GM21717 (cell line): Measurements from ENCODE around the gene CLEC14A.

Source experiments
- ATAC-seq: cut with Tn5 transposase; IDR thresholded peaks from one replicate; pipeline ENCODE4 v1.9.1; 2021; ENCODE audit warnings: mild to moderate bottlenecking, moderate library complexity; ENCODE audit not compliant: unreplicated experiment

CLEC14A gene

DNA sequence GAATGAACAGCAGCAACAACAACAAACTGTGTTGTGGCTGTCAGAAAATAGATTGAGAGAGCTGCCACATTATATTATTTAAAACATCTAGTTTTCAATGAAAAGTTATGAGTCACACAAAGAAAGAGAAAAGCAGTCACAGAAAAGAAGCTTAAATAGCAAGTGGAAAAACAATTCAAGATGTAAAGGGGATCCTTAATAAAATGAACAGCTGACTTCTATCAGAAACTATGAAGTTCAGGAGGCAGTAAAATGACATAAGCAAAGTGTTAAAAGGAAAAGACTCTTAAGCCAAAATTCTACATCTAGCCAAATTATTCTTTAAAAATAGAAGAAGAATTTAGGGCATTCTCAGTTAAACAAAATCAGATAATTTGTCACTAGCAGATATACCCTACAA, 5.6 kb downstream of the CLEC14A start:
- ATAC-seq = no peak

DNA sequence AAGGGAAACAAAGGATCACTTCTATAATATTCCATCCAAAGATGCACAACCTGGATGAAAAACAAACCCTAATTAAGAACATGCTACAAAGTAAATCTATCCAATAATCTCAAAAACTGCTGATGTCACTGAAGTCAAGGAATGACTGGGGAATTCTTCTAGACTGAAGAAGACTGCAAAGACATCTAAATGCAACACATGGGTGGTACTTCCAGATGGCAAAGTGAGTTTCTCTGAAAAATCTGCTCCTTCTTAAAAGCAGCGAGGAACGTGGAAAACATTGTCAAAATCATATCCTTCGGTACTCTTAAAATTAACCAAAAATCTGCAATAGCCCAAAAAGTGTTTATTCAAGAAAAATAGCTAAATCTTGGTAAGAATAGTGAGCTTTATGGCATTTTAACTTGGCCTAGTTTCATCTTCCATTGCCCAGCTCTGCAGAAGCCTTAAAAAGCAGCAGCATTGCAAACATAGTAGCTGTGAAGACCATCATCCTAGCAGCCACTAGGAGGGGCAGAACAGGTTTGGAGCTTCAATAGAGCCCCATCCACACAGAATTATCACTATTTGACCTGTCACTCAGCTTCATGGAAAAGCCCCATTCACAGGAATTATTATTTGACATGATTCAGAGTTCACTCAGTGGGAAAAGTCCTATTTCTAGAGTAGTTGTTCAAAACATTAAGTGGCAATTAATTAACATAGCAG, 7.4 kb downstream of the CLEC14A start:
- no peak for ATAC-seq

DNA sequence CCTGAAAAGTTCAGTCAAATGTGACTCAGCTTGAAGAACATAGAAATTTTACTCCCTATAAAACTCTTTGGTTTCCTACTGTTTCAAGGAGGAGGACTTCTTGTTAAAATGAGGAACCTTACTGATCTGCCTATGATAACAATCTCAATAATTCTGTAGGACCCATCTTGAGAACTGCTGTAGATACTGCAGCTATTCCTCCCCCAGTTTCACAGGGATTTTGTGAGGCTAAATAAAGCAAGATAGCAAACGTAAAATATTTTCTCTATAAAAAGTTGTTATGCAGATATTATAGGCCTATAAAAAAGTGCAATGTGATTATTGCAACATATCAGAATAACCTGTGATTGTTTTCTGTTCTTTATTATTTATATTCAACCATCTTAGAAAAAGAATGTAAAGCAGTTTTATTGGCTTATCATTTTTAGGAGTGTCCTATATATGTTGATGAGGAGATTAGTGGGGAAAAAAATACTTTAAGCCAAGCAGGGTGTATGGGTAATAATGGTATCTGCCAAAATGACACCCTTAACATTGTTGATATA, 12.1 kb downstream of the CLEC14A start:
- ATAC-seq = no peak

DNA sequence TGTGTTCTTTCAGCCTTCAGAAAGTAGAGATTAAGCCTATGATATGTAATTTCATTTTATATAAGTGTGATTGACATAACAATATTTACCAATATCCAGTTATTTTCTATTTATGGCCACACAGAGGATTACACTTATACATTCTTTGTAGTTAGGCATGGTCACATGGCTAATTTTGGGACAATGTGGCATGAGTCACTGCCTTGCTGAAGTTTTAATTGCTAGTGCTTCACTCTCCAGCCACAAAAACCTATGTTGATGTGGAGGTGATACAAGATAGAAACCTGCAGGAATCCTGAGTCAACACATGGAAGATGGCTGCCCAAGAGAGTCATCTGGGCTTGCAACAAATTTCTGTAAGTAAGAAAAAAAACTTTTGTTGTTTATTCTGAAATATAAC, 17.0 kb downstream of the CLEC14A start:
- no peak for ATAC-seq

DNA sequence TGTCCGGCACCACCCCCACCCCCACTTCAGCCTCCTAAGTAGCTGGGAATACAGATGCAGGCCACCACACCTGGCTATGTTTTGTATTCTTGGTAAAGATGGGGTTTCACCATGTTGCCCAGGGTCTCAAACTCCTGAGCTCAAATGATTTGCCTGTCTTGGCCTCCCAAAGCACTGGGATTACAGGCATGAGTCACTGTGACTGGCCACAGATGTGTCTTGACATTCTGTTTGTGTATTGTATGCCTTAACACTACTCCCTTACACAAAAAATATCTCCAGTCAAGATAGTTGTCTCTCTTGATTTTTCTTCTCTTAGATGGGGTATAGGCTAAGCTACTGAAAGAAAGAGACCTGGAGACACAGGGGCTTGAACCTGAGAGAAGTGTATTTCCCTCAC, 17.6 kb downstream of the CLEC14A start:
- no peak for ATAC-seq

DNA sequence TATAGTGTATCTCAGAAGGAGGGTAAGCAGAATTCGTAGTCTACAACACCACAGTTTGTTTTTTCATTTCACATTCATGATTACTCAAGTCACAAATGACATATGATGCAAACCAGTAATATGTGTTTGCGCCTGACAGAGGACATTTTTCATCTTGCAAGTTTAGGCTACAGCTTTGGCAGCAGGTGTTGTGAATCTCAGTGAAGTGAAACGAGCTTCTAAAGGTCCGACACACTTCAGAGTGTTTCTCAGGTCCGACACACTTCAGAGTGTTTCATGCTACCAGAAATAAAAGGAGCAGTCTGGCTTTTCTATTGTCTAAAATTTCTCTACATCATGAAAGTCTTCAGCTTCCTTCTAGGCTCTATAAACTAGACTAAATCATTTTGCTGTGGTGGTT, 22.7 kb downstream of the CLEC14A start:
- ATAC-seq = no peak

DNA sequence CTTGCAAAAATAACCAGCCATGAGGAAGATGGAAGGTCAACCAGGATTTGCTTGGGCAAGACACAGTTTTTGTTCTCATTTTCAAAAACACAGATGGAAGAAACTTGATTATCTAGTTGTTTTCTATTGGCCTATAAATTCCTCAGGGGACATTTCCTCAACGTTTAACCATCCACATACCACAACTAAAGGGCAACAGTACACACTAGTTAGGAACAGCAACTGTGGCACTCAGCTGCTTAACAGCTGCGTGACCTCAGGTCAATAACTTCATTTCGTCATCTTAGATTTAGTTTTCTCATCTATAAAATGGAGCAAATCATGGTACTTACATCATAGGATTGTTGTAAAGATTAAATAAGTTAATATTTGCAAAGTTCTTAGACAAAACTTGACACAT, 29.5 kb downstream of the CLEC14A start:
- no peak for ATAC-seq

DNA sequence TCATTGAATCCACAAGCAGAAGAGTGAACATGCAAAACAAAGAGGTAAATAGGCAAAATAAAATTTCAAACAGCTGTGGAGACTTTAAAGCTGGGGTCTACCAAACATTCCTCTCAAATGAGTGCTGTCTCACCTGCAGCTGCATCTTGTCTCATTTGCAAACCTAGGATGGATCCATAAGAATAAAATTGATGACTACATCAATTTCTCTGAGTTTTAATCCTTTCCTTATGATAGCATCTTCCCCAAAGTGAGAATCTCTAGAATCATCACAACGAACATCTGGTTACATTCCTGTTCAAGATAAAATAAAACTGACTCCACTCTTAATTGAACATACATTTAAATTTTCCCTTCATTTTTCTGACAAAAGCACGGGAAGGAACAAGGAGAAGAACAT, 29.9 kb downstream of the CLEC14A start:
- ATAC-seq = no peak

DNA sequence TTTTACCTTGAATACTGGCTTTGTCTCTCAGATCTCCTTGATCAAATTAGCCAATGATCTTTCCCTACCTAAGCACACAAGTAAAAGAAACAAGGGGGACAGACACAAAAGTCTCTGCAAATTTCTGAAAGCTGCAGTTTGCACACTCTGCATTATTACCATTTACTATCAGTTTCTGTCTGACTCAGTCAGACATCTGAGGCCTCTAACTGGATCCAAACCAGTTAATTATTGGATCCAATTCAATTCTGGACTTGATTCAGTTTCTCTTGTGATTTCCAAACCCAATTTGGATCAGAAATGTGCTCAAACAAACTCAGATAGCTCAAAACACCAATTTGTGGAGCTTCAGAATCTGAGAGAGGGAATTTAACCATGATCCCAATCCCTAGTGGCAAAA, 31.6 kb downstream of the CLEC14A start:
- ATAC-seq = no peak

DNA sequence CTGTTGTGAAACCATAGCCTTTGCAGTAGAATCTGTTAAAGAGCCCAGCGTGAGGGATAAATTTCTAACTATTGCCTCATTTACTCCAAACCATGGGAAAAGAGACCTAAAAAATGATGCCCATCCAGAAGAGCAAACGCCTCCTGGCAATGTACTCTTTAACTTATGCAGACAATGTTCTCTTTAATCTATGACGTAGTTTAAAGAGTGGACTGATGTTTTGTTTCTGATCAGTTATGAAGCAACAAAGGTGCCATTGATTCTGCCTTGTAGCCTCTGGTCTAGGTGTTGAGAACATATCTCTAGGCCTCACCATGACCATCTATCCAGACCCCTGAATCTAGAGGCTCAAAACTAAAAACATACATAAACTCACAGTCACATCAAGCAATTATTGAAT, 34.8 kb downstream of the CLEC14A start:
- ATAC-seq = no peak

DNA sequence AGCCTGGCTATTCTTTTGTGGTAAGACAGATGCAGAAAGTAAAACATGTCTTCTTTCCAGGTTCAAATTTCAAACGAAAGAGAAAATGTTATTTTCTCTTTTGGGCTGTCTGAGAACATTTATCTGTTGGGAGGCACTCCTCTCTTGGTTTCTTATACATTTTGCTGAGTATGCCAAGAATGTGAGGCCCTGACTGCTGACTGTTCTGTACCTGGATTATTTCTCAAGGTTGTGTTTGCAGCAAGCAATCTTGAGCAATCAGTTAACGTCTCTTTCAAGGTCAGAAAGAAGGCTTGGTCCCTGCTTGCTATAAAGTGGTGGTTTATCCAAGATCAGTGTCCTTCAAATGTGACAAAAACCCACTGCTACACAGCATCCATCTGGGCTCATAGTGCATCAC, 38.3 kb downstream of the CLEC14A start:
- ATAC-seq = no peak

DNA sequence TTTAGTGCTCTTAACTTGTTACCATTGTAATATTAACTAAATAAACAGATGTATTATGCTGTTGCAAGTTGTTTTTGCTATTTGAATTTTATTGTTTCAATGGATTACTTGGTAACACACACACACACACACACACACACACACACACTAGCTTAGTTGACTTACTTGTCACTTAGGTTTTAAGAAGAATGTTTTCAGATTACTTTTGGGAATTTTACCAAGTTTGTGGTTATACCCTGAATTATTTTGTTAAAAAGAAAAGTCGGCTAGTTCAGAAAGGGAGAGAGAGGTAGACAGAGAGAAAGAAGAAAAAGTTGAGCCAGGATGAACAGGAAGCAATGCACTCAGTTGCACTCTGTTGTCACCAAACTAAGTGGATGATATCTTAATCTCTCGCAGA, 42.9 kb downstream of the CLEC14A start:
- ATAC-seq = no peak

DNA sequence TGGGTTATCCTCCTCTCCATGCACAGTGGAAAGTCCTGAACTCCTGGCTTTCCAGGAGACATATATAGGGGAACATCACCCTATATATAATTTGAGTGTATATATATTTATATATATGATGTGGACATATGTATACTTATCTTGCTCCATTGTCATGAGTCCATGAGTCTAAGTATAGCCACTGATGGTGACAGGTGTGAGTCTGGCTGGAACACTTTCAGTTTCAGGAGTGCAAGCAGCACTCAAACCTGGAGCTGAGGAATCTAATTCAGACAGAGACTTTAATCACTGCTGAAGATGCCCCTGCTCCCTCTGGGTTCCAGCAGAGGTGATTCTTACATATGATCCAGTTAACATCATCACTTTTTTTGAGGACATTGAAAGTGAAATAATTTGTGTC, 43.8 kb downstream of the CLEC14A start:
- no peak for ATAC-seq

DNA sequence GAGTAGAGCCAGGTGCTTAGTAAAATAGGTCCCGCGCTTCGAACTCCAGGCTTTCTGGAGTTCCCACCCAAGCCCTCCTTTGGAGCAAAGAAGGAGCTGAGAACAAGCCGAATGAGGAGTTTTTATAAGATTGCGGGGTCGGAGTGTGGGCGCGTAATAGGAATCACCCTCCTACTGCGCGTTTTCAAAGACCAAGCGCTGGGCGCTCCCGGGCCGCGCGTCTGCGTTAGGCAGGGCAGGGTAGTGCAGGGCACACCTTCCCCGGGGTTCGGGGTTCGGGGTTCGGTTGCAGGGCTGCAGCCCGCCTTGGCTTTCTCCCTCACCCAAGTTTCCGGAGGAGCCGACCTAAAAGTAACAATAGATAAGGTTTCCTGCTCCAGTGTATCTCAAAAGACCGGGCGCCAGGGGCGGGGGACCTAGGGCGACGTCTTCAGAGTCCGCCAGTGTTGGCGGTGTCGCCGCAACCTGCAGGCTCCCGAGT, 44.6 kb downstream of the CLEC14A start:
- no peak for ATAC-seq

DNA sequence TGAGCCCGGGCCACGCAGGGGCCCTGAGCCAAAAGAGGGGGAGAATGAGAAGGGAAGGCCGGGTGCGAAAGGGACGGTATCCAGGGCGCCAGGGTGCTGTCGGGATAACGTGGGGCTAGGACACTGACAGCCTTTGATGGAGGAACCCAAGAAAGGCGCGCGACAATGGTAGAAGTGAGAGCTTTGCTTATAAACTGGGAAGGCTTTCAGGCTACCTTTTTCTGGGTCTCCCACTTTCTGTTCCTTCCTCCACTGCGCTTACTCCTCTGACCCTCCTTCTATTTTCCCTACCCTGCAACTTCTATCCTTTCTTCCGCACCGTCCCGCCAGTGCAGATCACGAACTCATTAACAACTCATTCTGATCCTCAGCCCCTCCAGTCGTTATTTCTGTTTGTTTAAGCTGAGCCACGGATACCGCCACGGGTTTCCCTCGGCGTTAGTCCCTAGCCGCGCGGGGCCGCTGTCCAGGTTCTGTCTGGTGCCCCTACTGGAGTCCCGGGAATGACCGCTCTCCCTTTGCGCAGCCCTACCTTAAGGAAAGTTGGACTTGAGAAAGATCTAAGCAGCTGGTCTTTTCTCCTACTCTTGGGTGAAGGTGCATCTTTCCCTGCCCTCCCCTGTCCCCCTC, 45.2 kb downstream of the CLEC14A start:
- no peak for ATAC-seq

DNA sequence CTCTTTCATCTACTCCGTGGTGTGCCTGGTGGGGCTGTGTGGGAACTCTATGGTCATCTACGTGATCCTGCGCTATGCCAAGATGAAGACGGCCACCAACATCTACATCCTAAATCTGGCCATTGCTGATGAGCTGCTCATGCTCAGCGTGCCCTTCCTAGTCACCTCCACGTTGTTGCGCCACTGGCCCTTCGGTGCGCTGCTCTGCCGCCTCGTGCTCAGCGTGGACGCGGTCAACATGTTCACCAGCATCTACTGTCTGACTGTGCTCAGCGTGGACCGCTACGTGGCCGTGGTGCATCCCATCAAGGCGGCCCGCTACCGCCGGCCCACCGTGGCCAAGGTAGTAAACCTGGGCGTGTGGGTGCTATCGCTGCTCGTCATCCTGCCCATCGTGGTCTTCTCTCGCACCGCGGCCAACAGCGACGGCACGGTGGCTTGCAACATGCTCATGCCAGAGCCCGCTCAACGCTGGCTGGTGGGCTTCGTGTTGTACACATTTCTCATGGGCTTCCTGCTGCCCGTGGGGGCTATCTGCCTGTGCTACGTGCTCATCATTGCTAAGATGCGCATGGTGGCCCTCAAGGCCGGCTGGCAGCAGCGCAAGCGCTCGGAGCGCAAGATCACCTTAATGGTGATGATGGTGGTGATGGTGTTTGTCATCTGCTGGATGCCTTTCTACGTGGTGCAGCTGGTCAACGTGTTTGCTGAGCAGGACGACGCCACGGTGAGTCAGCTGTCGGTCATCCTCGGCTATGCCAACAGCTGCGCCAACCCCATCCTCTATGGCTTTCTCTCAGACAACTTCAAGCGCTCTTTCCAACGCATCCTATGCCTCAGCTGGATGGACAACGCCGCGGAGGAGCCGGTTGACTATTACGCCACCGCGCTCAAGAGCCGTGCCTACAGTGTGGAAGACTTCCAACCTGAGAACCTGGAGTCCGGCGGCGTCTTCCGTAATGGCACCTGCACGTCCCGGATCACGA, 46.0 kb downstream of the CLEC14A start:
- no peak for ATAC-seq

DNA sequence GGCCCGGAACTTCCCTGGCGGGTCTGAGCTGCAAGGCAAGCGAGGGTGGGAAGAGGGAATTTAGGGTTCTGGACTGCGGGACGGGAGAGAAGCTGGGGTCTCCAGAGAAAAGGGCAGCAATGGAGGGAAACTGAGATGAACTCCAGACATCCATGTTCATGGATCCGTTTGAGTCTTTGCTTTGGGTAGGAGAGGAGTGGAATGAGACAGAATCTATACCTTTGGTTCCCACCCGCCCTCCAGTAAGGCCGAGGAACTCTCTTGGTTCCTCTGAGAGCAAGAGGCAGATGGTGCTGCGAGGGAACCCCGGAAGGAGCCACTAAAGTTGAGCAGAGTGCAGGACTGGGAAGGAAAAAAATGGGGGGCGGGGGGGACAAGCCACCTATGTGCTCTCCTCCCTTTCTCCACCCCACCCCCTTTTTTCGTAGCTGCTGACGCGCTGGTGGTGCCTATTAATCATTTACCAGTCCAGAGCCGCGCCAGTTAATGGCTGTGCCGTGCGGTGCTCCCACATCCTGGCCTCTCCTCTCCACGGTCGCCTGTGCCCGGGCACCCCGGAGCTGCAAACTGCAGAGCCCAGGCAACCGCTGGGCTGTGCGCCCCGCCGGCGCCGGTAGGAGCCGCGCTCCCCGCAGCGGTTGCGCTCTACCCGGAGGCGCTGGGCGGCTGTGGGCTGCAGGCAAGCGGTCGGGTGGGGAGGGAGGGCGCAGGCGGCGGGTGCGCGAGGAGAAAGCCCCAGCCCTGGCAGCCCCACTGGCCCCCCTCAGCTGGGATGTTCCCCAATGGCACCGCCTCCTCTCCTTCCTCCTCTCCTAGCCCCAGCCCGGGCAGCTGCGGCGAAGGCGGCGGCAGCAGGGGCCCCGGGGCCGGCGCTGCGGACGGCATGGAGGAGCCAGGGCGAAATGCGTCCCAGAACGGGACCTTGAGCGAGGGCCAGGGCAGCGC, 47.0 kb downstream of the CLEC14A start:
- ATAC-seq = no peak

DNA sequence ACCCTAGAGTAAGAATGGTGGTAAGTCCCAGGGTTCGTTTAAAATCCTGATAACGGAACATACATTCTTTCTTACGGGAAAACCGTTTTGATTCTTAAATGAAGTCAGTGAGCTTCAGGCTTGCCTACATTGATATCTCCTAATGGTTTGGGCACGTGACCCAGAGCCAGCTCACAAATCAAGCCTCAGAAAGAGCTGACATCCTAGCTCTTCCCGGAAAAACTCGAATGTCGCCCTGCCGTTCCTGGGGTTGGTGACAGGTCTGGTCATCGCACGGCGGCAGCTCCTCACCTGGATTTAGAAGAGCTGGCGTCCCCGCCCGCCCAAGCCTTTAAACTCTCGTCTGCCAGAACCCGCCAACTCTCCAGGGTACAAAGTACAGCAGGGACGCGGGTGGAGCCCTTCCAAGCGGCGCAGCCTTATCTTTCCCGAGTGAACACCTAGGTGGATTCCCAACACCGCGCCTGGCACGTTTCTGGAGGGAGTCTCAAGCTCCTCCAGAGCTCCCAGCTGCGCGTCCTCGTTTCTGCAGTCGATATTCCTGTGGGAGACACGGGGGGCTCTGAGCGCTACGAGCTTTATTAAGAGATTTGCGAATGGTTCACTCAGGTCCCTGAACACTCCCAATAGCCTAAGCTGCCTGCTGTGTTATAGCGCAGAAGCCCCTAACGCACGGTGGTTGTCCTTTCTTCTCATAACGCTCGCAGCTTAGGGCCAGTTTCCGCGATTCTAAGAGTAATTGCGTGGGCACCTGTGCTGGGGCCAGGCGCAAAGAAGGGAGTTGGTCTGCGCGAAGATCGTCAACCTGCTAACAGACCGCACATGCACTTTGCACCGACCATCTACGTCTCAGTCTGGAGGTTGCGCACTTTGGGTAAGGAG, 47.9 kb downstream of the CLEC14A start, which contains the start of gene SSTR1:
Gene SSTR1 (plus strand): TSS at position 169 of the 882 bp plus-strand sequence. CDS start 1,486 bp downstream, outside the sequence.
- ATAC-seq = no peak

DNA sequence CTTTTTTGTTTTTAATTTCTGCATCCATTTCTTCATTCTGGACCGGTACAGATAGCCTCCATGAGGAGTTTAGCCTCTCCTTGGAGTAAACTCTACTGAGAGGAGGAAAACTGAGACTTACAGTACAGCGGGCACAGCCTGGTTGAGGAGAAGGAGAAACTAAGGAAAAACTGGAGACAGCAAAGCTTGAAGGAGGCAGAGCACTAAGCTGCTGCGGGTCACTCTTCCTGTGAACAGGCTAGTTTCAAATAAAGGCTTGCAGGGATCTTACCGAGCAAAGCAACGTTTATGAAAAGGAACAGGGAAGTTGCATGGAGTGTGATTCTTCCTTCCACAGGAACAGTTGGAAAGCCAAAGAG, 48.5 kb downstream of the CLEC14A start:
- no peak for ATAC-seq
